HG03442 (cell line): Measurements from ENCODE around the gene FBXO10.
"Not testable (repeated sequence)": the region's sequence is repeated elsewhere in the genome, so short reads cannot be mapped to it uniquely, and the experiment has no call there.

Source experiments
- ATAC-seq: cut with Tn5 transposase; IDR thresholded peaks from one replicate; pipeline ENCODE4 v1.9.1; 2021; ENCODE audit warnings: mild to moderate bottlenecking, moderate library complexity; ENCODE audit not compliant: unreplicated experiment

Gene FBXO10

DNA sequence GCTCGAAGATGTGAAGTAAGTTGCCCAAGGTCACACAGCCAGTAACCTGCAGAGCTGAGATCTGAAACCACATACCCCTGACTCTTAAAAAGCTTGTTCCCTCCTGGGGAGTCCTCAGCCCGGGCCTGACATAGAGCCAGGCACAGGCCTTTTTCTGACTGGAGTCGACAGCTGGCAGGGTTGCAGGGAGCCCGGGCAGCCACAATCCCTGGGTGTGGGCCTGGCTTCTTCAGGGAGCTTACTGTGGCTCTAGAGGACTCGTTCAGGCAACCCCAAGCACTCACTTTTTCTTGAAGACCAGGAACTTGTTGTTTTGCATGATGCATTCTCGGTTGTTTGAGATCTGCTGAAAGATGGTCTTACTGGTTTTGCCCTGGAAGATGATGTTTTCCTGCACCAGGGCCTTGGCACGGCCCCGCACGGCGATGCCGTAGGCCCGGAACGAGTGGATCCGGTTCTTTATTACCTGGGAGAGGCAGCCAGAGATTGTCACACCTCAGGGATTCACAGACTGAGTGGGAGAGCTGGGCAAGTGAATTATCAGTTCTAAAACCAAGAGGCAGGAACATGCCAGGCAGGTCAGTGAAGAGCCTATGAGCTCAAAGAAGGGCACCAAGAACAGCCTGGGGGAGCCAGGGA lies 60.4 kb downstream of the FBXO10 start:
- no peak for ATAC-seq

GRCh38 chr9:37514999-37515398 lies 61.2 kb downstream of the FBXO10 start:
- no peak for ATAC-seq

- ATAC-seq: not testable (repeated sequence)
Observed at GRCh38 chr9:37514415-37514814, 61.8 kb downstream of the FBXO10 start.

- ATAC-seq: no peak
Observed at GRCh38 chr9:37512437-37512836, 63.7 kb downstream of the FBXO10 start.

GRCh38 chr9:37511016-37512010 lies 64.9 kb downstream of the FBXO10 start:
- no peak for ATAC-seq

DNA sequence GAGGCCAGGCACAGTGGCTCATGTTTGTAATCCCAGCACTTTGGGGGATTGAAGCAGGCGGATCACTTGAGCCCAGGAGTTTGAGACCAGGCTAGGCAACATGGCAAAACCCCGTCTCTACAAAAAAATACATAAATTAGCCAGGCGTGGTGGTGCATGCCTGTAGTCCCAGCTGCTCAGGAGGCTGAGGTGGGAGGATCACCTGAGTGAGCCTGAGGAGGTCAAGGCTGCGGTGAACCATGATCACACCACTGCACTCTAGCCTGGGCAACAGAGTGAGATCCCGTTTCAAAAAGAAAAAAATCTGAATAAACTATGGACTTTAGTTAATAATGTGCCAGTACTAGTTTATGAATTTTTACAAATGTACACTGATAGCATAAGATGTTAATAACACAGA lies 66.1 kb downstream of the FBXO10 start:
- ATAC-seq: not testable (repeated sequence)

GRCh38 chr9:37509536-37509935 lies 66.6 kb downstream of the FBXO10 start:
- no peak for ATAC-seq

- no peak for ATAC-seq
Observed at GRCh38 chr9:37508834-37509206, 67.4 kb downstream of the FBXO10 start.

- ATAC-seq: no peak
Observed at GRCh38 chr9:37508135-37508833, 67.9 kb downstream of the FBXO10 start.

- ATAC-seq: no peak
Observed at GRCh38 chr9:37507566-37508134, 68.5 kb downstream of the FBXO10 start.

- no peak for ATAC-seq
Observed at GRCh38 chr9:37504605-37505004, 71.6 kb downstream of the FBXO10 start.

GRCh38 chr9:37503736-37504135 lies 72.4 kb downstream of the FBXO10 start:
- ATAC-seq: no peak

DNA sequence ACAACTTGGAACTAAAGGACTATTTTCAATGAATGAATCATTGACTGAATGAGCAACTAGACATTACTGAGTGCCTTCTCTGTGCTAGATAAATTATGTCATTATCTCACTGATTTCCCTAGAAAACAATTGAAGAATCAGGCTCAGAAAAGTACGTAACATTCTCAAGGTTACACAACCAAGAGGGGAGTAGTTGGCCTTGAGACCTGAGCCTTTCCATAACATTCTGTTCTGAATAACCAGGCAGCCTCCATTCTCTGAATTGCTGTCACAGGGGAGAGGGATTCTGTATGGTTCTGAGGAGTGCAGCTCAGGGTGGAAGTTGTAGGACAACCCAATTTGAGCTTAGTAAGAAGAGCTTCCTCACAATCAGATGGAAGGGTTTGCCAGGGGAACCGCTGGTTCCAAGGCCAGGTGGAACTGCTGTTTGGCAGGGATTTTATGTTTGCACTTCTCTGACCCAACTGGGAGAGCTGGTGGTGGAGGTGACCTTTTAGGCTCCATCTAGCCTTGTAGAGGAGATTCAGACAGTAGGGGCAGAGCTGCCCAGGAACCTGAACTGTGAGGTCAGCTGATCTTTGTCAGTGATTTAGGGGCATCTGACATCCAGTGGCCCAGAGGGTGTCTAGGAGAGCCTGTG lies 74.1 kb downstream of the FBXO10 start:
- ATAC-seq: no peak

GRCh38 chr9:37499297-37499696 lies 76.9 kb downstream of the FBXO10 start:
- no peak for ATAC-seq

- ATAC-seq: no peak
Observed at GRCh38 chr9:37498457-37498856, 77.7 kb downstream of the FBXO10 start.

DNA sequence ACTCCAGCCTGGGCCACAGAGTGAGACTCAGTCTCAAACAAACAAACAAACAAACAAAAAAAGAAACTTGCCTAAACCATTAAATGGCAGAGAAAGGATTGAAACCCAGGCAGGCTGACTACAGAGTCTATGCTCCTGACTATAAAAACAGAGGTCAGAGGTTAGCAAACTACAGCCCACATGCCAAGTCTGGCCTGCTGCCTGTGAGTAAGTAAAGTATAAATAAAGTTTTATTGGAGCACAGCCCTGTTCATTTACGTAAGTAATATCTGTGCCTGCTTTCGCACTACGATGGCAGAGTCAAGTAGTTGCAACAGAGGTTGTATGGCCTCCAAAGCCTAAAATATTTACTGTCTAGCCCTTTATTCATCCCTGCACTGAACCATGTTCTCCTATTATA lies 78.9 kb downstream of the FBXO10 start:
- ATAC-seq: no peak

- ATAC-seq: no peak
Observed at GRCh38 chr9:37496020-37496419, 80.2 kb downstream of the FBXO10 start.

DNA sequence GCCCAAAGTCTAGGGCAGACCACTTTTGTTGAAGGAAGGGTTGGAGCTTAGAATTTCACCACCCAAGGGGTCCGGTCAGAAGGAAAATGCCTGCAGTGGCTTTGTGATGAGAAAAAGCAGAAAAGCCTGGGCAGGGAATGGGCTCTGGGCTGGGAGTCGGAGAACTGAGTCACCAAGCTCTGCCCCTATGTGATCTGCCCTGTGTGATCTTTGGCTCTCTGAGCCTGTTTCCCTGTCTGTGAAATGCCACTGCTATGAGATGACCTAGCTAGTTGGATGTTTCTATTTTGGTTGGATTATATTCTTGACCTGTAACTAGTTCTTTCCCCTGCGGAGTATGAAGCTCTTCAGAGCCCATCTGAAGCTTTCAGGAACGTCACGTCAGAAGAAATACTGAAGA lies 80.6 kb downstream of the FBXO10 start:
- ATAC-seq: no peak

GRCh38 chr9:37491939-37492338 lies 84.2 kb downstream of the FBXO10 start:
- ATAC-seq: no peak

- ATAC-seq: no peak
Observed at GRCh38 chr9:37486616-37487548, 89.3 kb downstream of the FBXO10 start.
